ENCODE data around the gene POU5F2. TPM values are rescaled to one million over a fixed set of nuclear protein-coding genes. Genes with fewer than 3 reads are reported as not detected.

POU5F2 gene, protein sequence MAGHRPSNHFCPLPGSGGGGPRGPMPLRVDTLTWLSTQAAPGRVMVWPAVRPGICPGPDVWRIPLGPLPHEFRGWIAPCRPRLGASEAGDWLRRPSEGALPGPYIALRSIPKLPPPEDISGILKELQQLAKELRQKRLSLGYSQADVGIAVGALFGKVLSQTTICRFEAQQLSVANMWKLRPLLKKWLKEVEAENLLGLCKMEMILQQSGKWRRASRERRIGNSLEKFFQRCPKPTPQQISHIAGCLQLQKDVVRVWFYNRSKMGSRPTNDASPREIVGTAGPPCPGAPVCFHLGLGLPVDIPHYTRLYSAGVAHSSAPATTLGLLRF
- 2.0 and 2.2 TPM in 2 replicates for total RNA-seq

DNA sequence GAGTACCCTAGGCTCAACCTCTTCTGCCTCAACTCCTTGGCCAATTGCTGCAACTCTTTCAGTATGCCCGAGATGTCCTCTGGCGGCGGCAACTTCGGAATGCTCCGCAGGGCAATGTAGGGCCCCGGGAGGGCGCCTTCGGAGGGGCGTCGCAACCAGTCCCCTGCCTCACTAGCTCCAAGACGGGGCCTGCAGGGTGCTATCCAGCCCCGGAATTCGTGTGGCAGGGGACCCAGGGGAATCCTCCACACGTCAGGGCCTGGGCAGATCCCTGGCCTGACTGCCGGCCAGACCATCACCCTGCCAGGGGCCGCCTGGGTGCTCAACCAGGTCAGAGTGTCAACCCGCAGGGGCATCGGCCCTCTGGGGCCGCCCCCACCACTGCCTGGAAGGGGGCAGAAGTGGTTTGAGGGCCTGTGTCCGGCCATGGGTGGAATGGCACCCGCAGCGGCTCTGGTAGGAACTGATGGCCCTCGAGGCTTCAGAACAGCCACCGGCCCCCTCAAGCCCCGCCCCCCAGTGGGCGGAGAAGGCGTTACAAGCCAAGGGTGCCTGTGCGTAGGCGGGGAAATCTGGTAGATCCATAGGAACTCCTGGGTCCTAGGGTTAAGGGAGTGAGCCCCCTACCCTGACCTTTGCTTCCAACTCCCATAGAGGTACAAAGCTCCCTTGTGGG, at the start of gene POU5F2:
TSS of gene POU5F2 (minus strand) at position 465 of the 676 bp plus-strand sequence. CDS start at position 428, 37 bp downstream.

Other genes with a start within 250 kb of the POU5F2 start
- 16.4 and 18.3 TPM in 2 replicates for gene NR2F1-AS1, start 160.4 kb downstream of the POU5F2 start, total RNA-seq
- gene NR2F1, start 158.4 kb downstream of the POU5F2 start, total RNA-seq = 24.9 and 41.5 TPM in 2 replicates

All from vein endothelial cell (primary cell).